ENCODE data around the gene SLCO3A1. TPM values are rescaled to one million over a fixed set of nuclear protein-coding genes. Genes with fewer than 3 reads are reported as not detected.

Gene SLCO3A1
- total RNA-seq, 2 donors from 2014 or later, result 26.6 to 27.7 TPM

DNA sequence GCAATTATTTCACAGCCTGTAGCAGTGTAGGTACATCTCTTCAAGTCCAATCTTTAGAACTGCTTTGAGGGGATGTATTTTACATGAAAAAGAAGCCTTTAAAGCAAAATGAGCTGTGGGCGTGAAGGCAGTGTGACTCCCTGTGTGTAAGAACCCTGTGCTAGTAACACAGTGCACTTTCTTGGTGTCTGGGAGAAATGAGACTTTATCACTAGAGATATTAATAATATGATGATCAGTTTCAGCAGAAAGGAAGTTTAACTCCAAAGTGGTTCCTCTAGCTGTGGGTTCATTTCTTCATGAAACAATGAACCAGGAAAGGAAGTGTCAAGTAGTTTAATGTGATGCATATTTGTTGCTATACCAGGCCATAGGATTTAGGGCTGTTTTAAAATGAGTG, 41.5 kb downstream of the SLCO3A1 start:
- intact Hi-C loops (cut with DNase I), result no loop called here
- no peak for DNase-seq (ENCODE audit: low spot score)

DNA sequence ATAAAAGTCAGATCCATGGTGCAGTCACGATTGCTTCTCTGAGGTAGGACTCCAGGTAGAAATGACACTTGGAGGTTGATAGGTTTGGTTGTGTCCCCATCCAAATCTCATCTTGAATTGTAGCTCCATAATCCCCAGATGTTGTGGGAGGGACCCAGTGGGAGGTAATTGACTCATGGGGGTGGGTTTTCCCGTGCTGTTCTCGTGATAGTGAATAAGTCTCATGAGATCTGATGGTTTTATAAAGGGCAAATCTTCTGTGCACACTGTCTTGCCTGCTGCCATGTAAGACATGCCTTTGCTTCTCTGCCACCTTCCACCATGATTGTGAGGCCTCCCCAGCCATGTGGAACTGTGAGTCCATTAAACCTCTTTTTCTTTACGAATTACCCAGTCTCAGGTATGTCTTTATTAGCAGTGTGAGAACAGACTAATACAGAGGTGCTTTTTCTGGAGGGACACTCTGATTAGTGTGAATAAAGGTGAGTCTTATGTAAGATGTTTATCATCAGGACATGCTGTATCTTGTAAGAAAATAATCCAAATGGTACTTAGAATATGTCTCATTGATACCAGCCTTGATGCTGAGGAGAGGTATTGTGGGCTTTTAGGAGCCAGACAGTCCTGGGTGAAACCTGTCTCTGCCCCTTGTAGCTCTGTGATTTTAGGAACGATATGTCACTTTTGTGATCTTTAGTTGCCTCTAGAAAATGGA, 43.0 kb downstream of the SLCO3A1 start:
- intact Hi-C loops (cut with DNase I), result no loop called here
- DNase-seq (ENCODE audit: low spot score), result no peak

DNA sequence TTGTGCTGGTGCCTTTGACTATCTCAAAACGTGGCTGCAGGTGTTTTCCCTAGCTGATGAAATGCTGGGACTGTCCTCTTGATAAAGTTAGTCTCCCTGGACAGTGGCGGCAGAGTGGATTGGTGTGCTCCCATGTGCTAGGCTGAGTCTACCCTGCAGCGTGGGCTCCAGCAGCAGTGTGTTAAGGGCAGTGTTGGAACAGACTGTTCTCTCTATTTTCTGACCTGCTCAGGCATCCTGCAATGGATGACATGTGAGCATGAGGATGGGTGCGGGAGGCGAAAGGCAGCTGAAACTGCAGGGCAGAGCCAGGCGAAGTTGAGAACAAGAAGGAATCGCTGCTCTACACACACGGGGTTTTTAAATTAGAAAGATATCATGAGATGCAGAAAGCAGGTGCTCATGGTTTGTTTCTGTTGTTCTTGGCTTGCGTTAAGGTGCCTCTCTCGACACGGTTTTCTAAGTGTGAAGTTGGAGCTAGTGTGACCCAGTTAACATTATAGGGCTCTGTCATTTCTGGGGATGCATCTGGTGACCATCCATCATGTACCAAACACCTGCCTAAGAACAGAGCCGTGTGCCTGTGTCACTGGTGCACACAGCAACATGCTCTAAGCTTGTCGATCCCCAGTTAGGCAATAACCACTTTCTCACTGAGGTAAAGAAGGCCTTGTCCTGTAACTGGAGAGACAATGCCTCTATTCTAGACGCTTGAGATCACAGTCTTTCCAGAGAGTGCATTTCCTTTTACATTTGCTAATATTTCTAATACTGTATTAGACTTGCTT, 44.3 kb downstream of the SLCO3A1 start:
- DNase-seq (ENCODE audit: low spot score), result no peak
- intact Hi-C loops (cut with DNase I), result no loop called here

DNA sequence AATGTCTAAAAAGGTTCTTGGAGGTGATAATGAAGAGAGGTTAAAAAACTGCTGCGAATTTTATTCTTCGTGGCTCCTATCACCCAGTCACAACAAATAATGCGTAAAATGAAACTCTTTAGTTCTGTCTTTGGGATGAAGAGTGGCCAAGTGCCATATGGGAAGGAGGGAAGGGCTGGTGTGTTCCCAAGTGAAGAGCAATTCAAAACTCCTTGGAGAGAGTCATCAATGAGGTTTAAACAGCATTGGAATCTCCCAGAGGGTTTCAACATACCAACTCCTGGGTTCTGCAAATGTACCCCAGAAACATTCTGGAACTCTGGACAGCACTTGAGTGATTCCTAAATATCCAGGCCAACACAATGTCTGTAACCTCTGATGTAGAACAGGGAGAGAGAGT, 45.3 kb downstream of the SLCO3A1 start:
- intact Hi-C loops (cut with DNase I), result no loop called here
- no peak for DNase-seq (ENCODE audit: low spot score)

DNA sequence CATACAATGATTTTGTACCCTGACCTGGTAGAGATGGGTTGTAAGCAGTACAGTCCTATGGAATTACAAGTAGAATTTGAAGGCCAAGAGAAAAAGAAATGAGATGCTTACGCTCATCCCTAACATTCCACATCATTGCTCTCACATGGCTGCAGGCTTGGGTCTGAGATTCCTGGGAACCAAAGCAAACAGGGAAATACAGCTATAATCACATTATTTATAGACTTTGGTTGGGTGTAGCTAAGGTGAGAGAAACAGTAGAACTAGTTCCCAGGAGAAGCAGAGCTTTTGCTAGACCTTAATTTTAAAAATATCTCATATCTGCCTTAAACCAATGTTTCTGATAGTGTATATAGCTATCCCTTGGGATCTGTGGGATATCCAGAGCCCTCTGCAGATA, 51.4 kb downstream of the SLCO3A1 start:
- intact Hi-C loops (cut with DNase I), result no loop called here
- DNase-seq (ENCODE audit: low spot score), result no peak

DNA sequence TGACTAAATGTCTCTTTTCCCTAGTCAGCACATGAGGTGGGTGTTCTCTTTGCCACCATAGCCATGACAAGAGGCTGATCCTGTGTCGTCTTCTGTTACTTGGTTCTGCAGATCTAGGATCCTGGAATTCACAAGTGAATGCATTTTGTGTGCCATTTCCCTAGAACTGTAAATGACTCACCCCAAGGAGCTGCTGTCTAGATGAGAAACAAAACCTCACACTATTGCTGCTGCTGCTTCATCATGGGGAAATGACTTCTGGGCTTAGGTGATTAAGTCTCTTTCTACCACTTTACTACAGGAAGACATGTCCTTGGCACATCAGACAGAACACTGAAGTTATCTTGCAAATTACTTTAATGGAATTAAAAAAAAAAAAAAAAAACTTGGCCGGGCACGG, 54.9 kb downstream of the SLCO3A1 start:
- no peak for DNase-seq (ENCODE audit: low spot score)
- intact Hi-C loops (cut with DNase I), result no loop called here

DNA sequence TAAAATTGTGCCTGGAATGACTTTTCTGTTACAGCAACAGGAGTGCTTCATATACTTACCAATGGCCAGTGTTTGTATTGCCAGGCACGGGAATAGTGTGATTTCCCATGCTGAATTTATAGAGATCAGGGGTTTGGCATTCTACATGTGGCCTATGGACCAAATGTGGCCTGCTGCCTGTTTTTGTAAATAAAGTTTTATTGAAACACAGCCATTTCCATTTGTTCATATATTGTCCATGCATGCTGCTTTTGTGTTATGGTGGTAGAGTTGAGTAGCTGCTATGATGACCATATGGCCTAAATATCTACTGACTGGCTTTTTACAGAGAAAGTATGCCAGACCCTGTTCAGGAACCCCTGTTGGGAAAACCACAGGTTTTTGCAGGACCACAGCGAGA, 55.6 kb downstream of the SLCO3A1 start:
- intact Hi-C loops (cut with DNase I), result no loop called here
- DNase-seq (ENCODE audit: low spot score), result no peak

DNA sequence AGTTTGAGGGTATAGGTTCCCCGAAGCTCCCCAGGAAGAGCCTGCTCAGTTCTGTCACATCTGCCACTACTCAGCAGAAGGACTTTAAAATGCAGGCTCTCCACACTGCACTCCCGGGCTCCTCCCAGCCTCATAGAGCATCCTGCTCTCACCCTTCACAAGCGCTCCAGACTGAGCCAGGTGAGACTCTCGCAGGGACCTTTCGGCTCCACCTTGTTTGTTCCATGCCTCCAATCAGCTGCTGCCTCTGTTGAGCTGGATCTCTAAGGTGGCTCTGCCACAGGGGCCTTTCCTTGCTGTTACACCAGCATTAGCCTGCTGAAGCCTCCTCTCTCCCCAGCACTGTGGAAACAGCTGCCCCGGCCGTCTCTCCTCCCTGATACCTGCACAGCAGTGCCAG, 56.1 kb downstream of the SLCO3A1 start:
- DNase-seq (ENCODE audit: low spot score), result no peak

DNA sequence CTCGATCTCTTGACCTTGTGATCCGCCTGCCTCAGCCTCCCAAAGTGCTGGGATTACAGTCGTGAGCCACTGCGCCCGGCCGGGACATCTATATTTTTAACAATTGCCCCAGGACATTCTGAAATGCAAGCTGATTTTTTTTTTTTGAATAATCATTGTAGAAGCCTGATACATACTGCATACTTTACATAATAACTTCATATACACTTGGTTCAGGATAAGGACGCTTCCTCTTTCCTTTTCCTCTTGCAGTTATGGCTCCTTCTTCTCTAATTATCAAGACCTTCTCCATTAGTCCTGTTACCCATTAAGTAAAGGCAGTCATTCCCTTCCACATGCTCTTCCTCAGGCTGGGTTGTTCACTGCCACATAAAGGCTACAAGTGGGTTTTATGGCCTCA, 58.3 kb downstream of the SLCO3A1 start:
- DNase-seq (ENCODE audit: low spot score), result no peak
- intact Hi-C loops (cut with DNase I), result no loop called here

More for the DNA sequence above, 56.1 kb downstream of the SLCO3A1 start:
- intact Hi-C loops (cut with DNase I), result no loop called here

DNA sequence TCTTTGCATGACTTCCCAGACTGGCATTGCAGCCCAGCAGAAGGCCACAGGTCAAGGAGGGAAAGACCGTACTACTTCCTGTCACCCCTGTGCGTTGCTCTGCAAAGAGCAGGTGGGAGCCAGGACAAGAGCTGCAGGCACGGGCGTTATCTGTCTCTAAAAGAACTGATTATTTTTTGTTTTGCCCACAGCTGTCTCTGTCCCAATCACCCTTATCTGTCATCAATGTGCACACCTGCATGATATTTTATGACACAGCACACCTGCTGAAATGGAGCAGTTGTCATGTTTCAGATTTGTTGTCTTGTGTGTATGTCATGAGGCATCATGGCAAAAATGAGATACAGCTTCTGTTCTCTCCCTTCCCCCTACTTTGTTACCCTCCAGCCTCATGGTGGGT, 58.8 kb downstream of the SLCO3A1 start:
- no peak for DNase-seq (ENCODE audit: low spot score)
- intact Hi-C loops (cut with DNase I), result no loop called here

DNA sequence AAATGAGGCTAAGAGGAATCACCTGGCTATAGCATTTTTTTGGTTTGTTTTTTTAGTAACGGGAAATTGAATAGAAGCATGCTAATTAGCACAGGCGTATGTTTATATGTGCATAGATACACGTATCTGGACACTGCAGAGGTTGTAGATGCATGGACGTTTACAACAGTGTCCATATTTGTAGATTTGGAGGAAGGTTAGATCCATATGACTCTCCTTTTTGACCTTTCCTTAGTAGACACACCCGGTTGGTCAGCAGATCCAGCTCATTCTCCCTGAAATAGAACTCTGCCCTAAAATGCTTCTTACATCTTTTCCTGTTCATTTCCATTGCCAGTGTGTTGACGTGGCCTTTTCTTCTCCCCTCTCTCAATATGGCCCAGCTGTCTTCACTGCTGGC, 60.1 kb downstream of the SLCO3A1 start:
- intact Hi-C loops (cut with DNase I), result no loop called here
- DNase-seq (ENCODE audit: low spot score), result no peak

DNA sequence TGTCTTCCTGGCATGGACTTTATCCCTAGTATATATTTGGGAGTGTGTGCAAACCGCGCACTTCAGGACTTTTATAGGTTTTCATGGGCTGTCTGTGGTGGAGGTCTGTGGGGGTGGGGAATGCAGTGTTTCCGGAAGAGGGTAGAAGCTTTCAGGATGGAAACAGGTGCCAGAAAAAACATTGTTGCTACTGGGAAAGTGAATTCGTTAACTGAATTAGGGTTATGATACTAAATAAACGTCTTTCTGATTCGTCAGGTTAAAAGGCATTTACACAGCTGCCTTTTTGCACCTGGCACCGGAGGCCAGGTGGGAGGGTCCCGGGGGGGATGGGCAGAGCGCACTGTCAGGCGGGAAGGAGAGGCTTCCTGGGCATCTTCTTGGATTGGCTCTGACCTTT, 62.1 kb downstream of the SLCO3A1 start:
- DNase-seq (ENCODE audit: low spot score), result no peak
- intact Hi-C loops (cut with DNase I), result no loop called here

DNA sequence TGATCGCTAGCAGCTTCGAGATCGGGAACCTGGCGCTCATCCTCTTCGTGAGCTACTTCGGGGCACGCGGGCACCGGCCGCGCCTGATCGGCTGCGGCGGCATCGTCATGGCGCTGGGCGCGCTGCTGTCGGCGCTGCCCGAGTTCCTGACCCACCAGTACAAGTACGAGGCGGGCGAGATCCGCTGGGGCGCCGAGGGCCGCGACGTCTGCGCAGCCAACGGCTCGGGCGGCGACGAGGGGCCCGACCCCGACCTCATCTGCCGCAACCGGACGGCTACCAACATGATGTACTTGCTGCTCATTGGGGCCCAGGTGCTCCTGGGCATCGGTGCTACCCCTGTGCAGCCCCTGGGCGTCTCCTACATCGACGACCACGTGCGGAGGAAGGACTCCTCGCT, 62.5 kb downstream of the SLCO3A1 start:
- intact Hi-C loops (cut with DNase I), result loop anchor here in 1 of 2 donors (1.0 to 2.0 kb wide), 2 partner anchors 14 to 45 kb away; no protein-coding TSS in a partner anchor
- no peak for DNase-seq (ENCODE audit: low spot score)

DNA sequence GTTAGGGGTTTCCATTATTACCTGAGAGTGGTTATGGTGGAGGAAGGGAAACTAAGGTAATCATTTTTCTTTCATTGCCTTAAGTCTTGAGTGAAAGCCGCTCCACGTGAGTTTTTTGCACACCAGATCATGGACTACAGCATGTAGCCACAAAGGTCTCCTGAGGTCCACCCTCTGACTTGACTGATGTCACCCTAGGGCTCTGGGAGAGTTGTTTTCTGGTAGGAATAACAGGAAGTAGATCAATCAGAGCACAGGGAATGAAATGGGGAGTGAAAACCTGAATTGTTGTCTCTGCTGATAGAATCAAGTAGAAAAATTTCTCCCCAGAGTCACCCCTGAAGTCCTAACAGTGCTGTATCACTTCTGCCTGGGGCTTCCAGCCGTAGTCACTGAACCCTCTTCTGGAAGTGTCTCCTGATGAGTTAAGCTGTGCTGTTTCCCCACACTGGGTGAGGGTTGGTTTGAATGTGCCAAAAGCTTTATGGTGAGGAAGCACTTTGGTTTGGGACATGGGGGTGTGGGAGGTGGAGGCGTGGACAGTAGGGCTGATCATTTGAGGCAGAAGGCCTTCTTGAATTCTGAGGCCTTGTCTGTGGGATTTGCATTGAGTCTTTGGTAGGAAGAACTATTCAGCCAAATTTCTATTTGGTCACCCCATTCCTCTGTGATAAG, 64.3 kb downstream of the SLCO3A1 start:
- intact Hi-C loops (cut with DNase I), result loop anchor here in 1 of 2 donors (2.0 kb wide), 1 partner anchor 47 kb away; no protein-coding TSS in a partner anchor
- DNase-seq (ENCODE audit: low spot score), result no peak

DNA sequence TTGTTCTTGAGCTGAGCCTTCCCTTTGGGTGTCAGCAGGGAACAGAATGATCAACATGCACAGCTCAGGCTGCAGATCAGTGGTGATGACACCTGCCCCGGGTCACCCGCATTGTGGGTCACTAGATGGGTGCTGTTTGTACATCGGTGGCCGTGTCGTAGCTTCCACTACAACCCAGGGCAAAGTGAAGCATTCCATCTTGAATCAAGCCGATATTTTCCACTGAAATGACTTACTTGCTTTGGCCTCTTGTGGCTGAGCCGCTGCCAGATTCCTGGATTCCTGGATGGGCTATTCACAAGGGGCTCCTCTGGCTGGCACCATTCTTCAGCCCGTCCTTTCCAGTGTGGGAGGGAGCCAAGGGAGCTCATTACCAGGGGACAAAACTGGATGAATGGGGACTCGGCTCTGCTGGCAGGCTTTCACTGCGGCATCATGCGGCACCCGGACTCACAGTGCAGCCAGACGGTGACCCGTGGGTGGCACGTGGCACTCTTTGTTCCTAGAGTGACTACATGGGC, 65.6 kb downstream of the SLCO3A1 start:
- intact Hi-C loops (cut with DNase I), result no loop called here
- peak; percentile 85 for DNase-seq (ENCODE audit: low spot score)

DNA sequence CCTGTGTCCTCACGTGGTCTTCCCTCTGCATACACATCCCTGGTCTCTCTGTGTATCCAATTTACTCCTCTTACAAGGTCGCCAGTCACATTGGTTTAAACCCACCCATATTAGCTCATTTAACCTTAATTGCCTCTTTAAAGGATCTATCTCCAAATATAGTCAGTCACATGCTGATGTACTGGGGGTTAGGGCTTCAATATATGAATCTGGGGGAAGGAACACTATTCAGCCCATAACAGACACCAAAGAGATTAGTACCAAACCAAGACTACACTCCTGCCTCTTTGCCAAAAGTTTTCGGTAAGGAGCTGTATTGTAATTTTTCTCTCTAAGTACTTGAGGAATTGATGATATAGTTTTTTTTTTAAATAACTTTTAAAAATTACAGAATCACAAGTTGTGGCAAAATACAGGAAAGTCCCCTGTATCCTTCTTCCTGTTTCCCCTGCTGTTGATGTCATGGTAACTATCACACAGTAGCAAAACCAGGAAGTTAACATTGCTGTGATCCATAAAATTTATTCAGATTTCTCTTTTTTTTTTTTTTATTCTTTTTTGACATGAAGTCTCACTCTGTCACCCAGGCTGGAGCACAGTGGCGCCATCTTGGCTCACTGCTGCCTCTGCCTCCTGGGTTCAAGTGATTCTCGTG, 67.8 kb downstream of the SLCO3A1 start:
- no peak for DNase-seq (ENCODE audit: low spot score)
- intact Hi-C loops (cut with DNase I), result loop anchor here in 1 of 2 donors (5.0 kb wide), 2 partner anchors 54 to 69 kb away; partner anchors contain the start of gene SLCO3A1

DNA sequence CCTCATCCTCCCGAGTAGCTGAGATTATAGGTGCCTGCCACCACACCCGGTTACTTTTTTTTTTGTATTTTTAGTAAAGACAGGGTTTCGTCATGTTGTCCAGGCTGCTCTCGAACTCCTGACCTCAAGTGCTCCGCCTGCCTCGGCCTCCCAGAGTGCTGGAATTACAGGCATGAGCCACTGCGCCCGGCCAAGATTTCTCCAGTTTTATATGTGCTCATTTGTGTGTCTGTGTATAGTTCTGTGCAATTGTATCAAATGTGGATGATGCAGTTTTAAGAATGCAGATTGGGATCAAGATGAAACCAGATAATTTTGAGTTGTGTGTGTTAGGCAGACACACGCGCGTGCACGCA, 68.3 kb downstream of the SLCO3A1 start:
- intact Hi-C loops (cut with DNase I), result loop anchor here in 1 of 2 donors (5.0 kb wide), 2 partner anchors 55 to 70 kb away; partner anchors contain the start of gene SLCO3A1
- no peak for DNase-seq (ENCODE audit: low spot score)

DNA sequence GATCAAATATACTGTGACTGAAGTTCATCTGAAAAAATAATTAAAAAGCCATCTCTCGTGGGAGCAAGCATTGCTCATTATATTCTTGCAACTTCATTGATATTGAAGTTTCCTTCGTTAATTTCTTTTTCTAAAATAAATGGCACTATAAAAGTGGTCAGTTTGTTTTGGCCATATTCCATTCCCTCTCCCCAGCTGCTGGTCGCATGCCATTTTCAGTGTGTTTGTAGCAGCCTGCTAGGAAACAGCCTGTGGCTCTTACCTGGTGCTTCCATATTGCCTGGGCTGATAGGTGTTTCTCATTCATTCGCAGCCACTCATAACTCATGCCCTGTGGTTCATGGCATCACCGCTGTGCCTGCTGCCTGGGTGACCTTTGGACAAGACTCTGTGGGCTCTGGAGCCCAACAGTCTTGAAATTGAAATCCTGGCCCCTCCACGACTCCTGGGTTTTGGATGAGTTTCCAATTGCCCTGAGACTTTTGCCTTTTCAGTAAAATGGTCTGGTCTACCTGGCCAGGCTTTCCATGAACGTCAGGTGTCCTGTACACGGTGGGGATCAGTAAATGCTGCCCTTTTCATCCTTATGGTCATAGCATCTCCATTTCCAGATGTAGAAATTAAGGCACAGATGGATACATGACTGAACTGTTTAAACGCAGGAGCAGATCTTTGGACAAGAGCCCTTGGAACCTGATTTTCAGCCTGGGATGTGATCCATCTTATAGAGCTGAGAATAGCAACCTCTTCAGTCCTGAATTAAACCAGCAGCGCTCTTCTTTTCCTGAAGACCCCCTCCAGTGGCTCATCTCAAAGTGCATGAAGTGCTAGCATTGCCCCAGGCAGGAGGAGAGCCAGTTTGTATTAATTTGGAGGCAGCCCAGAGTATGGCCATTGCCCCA, 69.4 kb downstream of the SLCO3A1 start:
- no peak for DNase-seq (ENCODE audit: low spot score)
- intact Hi-C loops (cut with DNase I), result loop anchor here in 1 of 2 donors (5.0 kb wide), 2 partner anchors 56 to 71 kb away; partner anchors contain the start of gene SLCO3A1

All from posterior vena cava (tissue), 2 donors.